ENCODE results near the gene DHX8.
"Not testable (repeated sequence)": the region's sequence is repeated elsewhere in the genome, so short reads cannot be mapped to it uniquely, and the experiment has no call there.

DHX8 gene

GRCh38 chr17:43483674-43484551, at the start of gene DHX8:
Gene DHX8, plus strand, starts transcription at chr17:43483975. Its CDS starts 63 bp downstream, at chr17:43484038.
- peak; percentile 97 for DNase-seq

GRCh38 chr17:43434902-43435319, 48.9 kb upstream of the DHX8 start:
- no peak for DNase-seq

GRCh38 chr17:43437756-43438155, 46.0 kb upstream of the DHX8 start:
- no peak for DNase-seq

GRCh38 chr17:43438626-43439025, 45.1 kb upstream of the DHX8 start:
- no peak for DNase-seq

- DNase-seq = no peak
These were observed 44.7 kb upstream of the DHX8 start for GRCh38 chr17:43439041-43439440.

GRCh38 chr17:43442711-43443110, 41.1 kb upstream of the DHX8 start:
- no peak for DNase-seq

GRCh38 chr17:43443381-43443780, 40.4 kb upstream of the DHX8 start:
- no peak for DNase-seq

- DNase-seq = no peak
These were observed 39.4 kb upstream of the DHX8 start for GRCh38 chr17:43444223-43445008.

- peak; percentile 84 for DNase-seq
These were observed 38.7 kb upstream of the DHX8 start for GRCh38 chr17:43445009-43445589.

- DNase-seq = no peak
These were observed 37.0 kb upstream of the DHX8 start for GRCh38 chr17:43446773-43447172.

GRCh38 chr17:43448720-43449469, 34.9 kb upstream of the DHX8 start:
- DNase-seq = no peak

- DNase-seq = no peak
These were observed 34.1 kb upstream of the DHX8 start for GRCh38 chr17:43449470-43450248.

- DNase-seq = not testable (repeated sequence)
These were observed 33.0 kb upstream of the DHX8 start for GRCh38 chr17:43450791-43451190.

- not testable (repeated sequence) for DNase-seq
These were observed 32.0 kb upstream of the DHX8 start for GRCh38 chr17:43451741-43452140.

- no peak for DNase-seq
These were observed 30.4 kb upstream of the DHX8 start for GRCh38 chr17:43453331-43453812.

GRCh38 chr17:43454868-43455267, 28.9 kb upstream of the DHX8 start:
- no peak for DNase-seq

GRCh38 chr17:43456029-43456428, 27.7 kb upstream of the DHX8 start:
- no peak for DNase-seq

- no peak for DNase-seq
These were observed 27.0 kb upstream of the DHX8 start for GRCh38 chr17:43456661-43457361.

- no peak for DNase-seq
These were observed 26.4 kb upstream of the DHX8 start for GRCh38 chr17:43457362-43457692.

- not testable (repeated sequence) for DNase-seq
These were observed 23.9 kb upstream of the DHX8 start for GRCh38 chr17:43459878-43460277.

GRCh38 chr17:43461185-43461584, 22.6 kb upstream of the DHX8 start:
- no peak for DNase-seq
